NCI-H748 (cell line): ENCODE measurements around the gene RIT2.

Experiments used
- DNase-seq: peaks from one replicate; lab custom pipeline; 2025; ENCODE audit not compliant: unreplicated experiment; lab: John Stamatoyannopoulos, UW

RIT2 gene

DNA sequence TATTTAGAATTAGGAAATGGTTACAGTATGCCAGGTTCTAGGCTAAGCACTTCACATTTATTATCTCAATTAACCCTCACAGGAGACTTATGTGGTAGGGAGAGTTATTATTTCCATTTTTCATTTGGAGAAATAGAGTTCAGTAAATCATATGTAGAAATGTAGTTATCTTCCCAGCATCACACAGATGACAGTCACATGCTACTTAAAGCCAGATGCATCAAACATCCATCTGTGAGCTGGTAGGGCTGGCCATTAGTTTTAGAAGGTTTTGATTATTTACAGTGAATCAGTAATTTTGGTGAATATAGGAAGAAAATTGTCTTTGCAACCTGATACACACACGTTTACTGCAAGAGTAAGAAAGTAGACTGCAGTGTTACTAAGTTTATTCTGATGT lies 97.9 kb downstream of the RIT2 start:
- no peak for DNase-seq

DNA sequence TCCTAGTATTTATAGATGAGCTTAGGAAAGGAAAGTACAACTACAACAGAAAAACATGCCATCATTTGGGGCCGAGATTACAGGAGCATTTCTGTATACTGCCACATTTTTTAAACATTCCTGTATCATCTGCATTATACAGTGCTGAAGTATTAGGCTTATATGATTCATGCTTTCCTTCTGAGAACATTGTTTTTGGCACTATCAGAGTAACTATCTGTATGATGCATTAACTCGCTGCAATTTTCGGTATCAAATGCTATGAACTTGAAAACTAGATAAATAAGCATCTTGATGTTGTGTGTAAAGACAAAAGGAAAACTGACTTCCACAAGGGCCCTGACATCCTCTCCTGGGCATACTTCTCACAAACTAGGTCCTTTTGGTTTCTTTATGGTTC lies 102.0 kb downstream of the RIT2 start:
- DNase-seq = no peak

DNA sequence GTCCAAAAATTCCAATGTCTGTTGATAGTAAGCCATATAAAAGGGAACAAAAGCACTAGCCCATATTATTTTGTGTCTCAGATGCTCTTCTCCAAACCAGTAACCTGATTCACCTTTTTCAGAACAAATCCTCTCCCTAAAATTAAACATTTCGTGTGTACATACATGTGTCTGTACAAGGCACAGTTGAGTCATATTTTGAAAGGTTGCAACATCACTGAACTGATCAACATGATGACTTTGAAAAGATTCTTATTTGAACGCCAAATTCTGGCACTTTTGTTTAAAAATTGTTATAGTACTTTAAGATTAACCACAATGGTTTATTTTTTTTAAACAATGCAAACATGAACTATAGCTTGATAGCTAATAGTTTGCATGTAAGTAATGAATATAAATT lies 102.5 kb downstream of the RIT2 start:
- DNase-seq = no peak

DNA sequence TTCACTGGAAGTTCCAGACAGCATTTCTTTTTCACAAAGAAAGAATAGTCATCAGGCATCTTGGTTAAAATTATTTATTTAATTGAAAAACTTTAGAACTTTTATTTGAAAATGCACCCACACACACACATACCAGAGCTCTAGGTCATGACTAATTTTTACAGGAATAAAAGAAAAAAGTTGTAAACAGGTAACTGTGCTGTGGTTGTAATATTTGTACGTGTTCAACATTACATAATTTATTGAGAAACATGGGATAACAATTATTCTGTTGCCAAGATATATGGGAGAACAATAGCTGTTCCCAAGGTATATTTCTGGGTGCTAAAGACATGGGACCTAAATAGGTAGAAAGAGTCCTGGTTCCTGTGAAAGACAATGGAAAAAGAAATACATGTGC lies 104.9 kb downstream of the RIT2 start:
- no peak for DNase-seq

DNA sequence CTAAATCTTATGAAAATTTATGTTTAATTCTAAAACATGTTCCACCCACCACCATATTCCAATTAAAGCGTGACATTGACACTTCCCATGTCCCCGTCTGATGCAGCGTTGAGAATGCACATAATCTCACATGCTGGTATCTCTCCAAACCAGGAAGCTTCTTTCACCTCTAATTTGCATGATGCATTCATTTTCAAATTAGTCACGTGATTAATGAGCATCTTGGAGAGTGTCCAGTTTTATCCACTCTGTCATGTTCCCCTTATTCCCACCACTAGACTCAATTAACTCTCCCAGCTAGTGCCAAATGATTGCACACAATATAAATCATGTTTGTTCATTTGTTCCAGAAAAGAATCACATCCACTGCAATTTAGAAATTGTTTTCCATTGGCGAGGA lies 105.8 kb downstream of the RIT2 start:
- DNase-seq = no peak

DNA sequence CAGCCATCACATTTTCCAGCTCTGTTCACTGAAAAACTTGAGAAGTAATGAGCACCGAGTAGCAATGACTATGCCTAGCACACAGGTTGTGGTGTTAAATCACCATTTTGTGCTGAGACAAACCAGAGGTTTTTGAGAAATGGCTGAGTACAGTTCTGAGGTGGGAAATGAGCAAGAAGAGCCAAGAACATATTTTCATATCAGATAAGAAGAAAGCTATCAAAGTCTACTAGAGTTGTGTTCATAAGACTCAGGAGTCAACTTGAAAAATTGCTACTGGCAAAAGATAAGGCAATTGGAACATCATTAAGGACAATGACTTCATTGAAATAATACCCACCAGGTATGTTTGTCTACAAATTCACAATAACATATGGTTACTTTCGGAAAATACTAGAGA lies 108.1 kb downstream of the RIT2 start:
- no peak for DNase-seq

DNA sequence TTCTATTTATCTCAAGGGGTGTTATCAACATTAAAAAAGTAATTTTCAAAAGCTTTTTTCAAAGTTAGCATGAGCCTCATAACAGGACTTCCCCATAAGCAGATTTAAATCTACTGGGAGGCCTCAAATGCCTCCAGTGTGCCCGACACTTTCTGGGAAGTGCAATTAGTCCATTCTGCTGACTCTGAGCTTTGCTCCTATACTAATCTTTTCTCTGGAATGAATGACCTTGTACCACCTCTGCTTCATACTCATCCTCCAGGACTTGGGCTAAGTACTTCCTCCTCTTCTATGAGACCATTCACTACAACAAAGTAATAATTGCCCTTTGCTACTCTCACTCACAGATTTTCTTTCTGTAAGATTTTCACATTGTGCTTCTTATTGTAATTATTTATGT lies 111.1 kb downstream of the RIT2 start:
- DNase-seq = no peak

DNA sequence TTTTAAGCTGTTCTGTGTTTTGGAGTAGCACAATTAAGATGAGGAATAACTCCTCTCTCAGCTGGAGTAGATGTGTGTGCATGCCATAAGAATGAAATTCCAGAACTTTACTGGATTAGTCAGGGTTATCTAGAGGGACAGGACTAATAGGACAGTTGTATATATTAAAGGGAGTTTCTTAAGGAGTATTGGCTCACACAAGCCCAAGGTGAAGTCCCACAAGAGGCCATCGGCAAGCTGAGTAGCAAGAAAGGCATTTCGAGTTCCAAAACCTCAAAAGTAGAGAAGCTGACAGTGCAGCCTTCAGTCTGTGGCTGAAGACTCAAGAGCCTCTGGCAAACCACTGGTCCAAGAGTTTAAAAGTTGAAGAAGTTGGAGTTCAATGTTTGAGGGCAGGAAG lies 113.7 kb downstream of the RIT2 start:
- no peak for DNase-seq

DNA sequence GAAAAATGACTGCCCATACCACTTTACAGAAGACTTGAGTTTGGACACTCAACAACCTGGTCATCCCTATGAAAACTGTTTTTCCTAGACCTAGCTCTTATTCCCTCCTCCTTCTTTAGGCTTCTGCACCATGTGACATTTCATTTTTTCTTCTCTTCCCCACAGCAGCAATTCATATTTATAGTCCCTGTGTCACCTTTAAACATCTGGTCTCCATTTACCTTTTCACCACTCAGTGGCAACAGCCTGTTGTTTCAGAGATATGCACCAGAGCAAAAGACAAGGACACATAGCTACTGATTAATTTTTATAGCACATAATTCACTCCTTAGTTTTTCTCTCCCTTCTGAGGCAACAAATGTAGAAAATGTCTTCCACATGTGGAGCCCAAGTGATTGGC lies 118.7 kb downstream of the RIT2 start:
- DNase-seq = no peak

DNA sequence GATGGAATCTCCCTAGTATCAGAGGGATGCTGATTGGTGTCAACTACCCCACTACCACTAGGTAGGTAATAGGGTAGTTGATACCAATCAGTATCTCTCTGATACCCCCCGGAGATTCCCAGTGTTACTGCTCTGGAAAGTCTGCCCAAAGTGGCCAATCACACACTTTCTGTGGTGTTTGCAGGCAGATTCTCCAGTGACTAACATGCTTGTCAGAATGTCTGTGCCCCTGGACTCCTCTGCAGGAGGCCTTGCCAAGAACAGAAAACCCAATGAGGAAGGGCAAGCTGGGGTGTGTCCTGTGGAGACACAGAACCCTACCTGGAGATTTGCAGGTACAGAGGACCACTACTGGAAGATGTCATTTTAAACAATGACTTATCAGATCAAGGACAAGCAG lies 135.1 kb downstream of the RIT2 start:
- no peak for DNase-seq

DNA sequence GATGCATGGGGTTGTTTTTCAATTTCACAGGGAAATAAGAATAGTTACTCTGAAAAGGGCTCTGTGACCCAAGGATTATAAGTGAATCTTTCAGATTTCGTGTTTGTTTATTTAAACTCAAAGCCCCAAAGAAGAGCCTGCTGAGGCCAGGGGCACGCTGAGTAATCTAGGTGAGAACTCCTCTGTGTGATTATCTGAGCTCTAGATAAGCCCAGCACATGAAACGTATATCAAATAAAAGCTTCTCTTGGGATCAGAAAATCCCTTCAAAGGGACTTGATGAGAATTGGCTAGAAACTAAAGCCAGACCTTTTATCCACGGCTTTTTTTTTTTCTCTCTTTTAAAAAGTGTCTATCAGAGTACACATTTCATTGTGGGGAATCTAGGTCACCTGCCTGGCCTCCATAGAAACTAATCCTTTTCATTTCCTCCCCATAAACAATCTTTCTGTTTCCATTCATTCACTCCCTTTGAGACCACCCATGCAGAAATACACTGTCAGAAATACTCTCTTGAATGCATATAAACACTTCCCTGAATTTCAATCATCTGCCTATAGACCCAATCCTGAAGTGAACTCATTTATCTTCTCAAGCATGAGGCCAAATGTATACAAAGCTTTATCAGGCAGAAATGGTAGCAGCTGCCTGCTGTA lies 137.4 kb downstream of the RIT2 start:
- DNase-seq = peak; percentile 79

DNA sequence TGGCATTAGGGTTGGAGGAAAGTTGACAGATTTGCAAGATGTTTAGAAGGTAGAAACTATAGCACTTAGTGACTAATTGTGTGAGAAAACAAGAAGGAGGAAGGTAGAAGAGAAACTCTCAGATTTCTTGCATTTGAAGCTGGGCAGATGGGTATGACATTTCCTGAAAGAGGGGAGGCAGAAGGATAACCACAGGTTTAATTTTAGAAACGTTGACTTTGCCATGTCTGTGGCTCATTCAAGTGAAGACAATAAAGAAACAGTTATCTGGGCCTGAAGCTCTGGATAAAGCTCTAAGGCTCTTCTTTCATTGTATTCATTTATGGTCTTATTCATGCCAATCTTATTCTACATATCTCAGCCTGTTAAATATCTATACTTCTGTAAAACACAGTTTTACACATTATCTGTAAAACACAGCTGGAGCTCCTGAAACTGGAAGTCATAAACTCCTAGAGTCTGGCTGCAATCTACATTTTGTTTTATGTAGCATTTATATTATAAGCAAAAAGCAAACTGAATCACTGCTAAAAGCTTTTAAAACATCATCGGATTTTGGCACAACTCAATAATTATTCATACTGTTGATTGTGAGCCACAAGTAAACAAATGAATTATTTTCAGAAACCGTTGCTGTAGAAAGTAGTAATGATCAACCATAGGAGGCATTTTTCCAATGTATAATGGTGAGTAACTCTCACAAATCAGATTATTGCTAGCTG lies 138.5 kb downstream of the RIT2 start:
- DNase-seq = no peak

DNA sequence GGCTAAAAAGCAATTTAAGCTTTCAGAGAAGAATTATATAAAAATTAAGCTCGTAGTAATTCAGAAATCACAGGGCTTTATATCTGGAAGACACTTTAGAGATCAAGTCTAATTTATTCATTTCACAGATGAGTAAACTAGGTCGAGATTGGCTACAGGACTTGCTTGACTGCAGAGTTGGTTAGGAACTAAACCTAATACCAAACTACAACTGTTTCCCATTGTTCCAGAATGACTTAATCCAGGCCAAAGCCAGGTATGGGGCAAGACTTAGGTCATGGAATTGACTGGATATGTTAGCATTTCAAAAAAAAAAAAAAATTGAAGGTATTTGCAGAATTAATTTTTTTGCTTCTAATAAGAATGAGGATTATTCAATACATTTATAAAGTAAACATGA lies 146.1 kb downstream of the RIT2 start:
- no peak for DNase-seq

DNA sequence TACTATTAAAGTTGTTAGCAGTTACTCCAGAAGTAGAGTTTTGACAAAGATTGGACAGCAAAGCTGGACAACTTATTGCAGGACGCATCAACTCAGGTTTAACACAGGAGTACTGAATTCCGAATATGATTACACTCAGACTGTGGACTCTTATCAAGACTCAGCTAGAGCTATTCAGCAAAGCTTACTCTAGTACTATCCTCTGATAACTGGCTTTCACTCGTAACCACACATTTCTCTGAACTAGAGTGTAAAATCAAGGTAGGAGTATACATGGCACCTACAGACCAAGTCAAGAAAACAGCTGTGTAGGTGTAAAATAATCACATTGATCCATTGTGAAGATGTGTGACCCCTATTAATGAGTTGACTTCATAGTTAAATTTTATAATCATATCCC lies 154.2 kb downstream of the RIT2 start:
- no peak for DNase-seq

DNA sequence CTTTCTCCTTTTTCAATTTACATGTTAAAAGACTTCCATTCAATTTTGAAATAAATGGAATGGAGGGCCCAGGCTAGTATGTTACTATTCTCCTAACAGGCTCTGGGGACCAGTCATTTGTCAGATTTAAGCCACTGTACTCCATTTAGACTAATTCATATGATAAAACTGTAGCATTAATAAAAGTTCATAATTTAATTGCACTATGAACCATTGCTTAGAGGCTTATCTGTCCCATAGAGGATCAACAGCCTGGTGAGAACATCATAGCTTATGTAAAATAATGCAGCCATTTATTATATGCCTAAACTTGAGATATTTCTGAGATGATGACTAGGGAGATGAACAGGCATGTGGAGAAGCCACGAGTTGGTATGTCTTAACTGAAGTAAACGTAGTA lies 156.0 kb downstream of the RIT2 start:
- DNase-seq = no peak

DNA sequence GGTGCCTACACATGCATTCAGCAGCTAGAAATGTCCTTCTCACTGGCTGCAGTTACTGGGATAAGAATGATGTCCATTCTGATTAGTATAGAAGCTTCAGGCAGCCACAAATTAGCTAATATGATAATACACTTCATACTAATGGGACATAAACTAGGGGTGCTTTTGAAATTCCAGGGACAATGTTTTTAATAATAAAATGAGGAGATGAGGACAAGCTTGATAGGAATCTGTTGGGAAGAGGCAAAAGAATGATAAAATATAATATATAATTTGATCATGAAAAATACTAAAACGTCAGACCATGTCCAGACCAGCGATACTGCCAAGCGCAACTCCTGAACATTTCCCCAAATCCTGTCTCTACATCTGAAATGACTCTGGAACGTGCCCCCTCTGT lies 157.1 kb downstream of the RIT2 start:
- no peak for DNase-seq

DNA sequence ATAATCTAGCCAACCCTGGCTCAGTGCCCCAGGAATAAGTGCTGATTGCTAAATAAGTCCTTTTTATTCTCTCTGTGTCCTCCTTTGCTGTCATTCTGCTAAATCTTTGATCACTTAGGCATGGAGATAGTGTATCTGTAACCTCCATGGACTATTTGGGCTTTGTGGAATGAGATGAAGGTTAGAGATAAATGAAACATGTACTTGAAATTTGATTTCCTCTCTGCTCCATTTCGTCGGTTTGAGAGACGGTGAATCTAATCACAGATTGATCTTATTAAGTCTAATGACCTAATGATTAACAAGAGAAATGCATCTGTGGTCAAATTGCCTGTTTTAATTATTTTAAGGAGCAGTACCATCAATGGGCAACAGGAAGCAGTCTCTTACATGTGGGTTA lies 159.2 kb downstream of the RIT2 start:
- no peak for DNase-seq

DNA sequence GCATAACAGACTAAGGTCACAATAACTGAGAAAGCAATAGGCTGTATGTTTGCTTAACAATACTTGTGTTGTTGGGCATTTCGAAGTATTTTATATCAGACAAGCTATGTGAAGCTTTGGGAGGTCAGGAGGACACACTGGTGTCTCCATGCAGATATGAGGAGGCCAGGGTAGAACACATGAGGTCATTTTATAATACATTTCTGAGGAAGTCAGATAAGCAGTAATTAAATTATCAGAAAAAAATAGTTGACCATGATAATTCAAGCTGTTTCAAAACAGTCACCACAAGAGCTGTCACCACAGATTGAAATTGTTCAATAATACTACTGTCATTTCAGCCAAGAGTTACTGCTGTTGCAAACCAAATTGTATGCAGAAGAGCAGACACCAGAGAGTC lies 160.6 kb downstream of the RIT2 start:
- DNase-seq = no peak

DNA sequence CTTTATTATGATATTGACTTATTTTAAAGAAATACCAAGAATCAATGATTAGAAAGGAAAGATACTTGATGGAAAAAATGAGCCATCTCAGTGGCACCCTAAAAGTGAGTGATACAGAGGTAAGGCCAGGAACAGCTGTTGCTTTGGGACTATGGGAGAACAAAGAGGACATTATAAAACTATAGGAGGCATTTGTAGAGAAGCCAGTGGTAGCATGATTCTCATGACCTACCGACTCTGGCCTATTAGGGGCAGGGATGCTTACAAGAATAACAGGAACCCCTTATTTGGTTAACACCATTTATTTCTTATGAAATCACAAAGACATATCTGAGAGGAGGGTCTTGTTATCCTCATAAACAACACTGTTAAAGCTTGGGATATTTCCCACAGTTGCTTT lies 162.2 kb downstream of the RIT2 start:
- DNase-seq = no peak

DNA sequence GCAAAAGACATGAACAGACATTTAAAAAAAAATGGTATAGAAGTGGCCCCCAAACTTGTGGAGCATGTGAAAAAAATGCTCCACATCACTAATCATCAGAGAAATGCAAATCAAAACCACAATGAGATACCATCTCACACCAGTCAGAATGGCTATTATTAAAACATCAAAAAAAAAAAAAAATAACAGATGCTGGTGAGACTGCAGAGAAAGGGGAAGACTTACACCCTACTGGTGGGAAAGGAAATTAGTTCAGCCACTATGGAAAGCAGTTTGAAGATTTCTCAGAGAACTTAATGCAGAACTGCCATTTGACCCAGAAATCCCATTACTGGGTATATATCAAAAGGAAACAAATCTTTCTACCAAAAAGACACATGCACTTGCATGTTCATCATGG lies 164.8 kb downstream of the RIT2 start:
- DNase-seq = no peak

DNA sequence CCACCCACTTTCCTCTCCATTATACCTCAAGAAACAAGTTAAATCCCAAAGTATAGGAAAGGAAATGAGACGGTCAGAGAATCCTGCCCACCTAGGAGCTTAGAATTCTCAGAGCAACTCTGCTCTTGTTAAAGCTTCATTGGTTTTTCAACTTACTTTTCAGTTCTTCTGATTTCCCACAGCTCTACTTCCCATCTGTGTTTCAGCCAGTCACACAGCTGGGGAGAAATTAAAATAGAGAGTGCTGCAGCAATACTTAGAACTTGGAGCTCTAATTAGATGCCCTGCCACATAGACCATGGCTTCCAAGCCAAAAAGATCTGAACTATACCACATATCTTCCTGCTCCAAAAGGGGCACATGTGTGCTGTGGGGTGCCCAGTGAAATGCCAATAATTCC lies 166.7 kb downstream of the RIT2 start:
- DNase-seq = no peak

DNA sequence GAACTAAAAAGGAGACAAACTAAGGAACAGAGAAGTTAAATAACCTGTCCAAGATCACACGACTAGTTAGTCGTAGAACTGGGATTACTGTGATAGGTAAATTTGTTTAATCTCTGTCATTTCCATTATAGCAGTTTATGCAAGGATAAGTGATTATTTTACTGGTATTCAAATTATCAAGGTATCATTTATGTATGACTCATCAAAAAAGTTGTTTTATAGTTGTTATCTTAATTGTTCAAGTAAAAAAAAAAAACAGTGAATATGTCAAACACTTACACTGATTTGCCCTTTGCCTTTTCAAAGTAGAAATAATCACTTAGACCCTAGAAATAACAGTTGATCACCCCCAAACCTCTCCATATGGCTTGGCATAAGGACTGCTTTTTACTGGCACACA lies 173.6 kb downstream of the RIT2 start:
- no peak for DNase-seq

DNA sequence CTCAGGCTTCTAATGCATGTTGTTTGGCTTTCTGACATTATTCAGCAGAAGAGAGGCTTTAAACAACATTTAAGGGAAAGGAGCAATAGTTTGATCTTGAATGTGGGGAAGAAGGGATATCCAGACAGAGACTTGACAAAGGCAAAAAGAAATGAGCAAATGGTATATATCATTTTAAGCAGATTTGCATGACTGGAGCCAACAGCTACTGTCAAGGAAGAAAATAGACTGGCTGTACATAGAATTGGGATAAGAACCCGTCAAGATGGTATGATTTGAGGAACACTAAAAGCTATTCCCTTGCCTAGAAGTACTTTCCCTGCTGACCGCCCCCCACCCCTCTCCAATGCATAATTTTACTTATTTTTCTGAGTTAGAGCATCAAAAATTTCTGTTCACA lies 174.5 kb downstream of the RIT2 start:
- no peak for DNase-seq
